Effector CD4-positive, alpha-beta T cell (primary cell): ENCODE results near the gene TMBIM4.
"Not testable (repeated sequence)": the region's sequence is repeated elsewhere in the genome, so short reads cannot be mapped to it uniquely, and the experiment has no call there.

Source experiments
- DNase-seq: peaks from one replicate; pipeline ENCODE4 v3.0.0-alpha.2; 2020

TMBIM4 gene

DNA sequence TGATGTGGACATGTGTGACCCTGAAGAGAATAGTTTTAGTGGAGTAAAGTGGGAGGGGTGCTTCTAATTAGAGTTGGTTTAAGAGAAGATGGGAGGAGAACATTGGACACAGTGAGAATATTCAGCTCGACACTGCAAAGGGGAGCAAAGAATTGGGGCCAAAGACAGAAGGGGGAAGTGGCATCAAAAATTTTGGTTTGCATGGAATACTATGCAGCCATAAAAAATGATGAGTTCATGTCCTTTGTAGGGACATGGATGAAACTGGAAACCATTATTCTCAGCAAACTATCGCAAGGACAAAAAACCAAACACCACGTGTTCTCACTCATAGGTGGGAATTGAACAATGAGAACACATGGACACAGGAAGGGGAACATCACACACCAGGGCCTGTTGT is 15.0 kb upstream of the TMBIM4 start:
- not testable (repeated sequence) for DNase-seq

DNA sequence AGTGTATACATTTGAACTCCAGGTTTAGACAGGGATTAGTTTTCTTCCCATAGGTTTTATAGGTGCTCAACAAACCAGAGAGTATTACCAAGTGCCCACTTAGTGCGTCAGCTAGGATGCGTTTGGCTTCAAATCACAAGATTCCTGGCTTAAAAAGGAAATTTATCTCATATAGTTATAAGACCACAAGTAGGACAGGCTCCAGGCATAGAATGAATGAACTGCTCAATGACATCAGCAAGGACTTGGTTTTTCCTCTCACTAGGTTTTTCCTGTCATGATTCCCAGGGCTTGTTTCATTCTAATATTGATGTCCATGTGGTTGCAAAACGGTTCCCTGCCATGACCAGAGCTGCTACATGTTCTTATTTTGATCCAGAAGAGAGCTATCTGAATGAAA is 13.2 kb upstream of the TMBIM4 start:
- no peak for DNase-seq

DNA sequence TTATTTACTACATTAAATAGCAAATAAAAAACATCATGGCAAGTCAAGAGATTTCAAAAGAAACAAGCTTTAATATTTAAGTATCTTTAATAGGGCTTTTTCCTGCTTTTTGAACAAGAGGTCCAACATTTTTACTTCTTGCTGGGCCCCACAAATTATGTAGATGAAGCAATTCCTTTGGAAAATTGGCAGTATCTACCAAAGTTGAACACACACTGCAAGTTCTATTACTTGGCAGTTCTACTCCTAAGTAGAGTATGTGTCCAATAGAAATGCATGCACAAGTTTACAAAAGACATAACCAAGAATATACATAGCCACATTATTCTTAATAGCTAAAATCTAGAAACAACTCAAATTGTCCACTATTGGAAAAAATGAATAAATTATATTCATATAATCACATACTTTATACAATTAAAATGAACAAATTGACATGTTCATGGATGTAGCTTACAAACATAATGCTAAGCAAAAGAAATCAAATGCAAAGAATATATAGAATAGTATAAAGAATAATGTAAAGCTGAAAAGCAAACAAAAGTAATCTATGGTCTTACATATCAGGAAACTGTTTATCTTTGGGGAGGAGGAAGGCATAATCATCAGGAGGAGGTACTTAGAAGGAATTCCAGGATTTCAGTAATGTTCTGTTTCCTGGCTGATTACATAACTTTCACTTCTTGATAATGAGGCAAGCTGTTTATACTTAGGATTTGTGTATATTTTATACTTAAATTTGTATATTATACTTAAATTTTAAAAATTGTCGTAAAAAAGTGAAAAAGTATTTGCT is 6.5 kb upstream of the TMBIM4 start:
- no peak for DNase-seq

DNA sequence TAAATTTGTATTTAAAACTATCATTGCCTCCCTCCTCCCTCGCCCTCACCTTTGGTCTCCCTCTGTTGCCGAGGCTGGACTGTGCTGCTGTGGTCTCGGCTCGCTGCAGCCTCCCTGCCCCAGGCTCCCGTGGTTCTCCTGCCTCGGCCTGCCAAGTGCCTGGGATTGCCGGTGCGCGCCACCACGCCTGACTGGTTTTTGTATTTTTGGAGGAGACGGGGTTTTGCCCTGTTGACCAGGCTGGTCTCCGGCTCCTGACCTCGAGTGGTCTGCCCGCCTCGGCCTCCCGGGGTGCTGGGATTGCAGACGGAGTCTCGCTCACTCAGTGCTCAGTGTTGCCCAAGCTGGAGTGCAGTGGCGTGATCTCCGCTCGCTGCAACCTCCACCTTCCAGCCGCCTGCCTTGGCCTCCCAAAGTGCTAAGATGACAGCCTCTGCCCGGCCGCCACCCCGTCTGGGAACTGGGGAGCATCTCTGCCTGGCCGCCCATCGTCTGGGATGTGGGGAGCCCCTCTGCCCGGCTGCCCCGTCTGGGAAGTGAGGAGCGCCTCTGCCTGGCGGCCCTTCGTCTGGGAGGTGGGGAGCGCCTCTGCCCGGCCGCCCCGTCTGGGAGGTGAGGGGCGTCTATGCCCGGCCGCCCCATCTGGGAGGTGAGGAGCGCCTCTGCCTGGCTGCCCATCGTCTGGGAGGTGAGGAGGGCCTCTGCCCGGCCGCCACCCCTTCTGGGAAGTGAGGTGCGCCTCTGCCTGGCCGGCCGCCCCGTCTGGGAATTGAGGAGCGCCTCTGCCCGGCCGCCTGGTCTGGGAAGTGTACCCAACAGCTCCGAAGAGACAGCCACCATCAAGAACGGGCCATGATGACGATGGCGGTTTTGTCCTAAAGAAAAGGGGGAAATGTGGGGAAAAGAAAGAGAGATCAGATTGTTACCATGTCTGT is 4.9 kb upstream of the TMBIM4 start:
- DNase-seq, result not testable (repeated sequence)

DNA sequence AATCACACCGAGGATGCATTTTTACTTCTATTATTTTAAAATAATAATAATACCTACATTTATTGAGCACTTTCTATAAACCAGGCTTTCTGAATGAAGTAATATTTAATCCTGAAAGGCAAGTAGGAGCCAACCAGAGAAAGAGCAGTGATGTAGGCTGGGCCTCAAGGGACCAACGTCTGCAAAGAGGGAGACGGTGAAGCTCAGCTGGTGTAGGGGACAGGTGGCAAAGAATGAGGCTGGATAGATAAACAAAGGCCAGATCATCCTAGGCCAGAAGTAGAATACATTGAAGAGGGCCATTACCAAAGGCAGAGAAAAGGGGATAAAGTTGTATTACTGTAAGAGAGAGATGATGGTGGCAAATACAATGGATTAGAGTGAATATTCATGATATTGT is 810 bp upstream of the TMBIM4 start:
- no peak for DNase-seq

DNA sequence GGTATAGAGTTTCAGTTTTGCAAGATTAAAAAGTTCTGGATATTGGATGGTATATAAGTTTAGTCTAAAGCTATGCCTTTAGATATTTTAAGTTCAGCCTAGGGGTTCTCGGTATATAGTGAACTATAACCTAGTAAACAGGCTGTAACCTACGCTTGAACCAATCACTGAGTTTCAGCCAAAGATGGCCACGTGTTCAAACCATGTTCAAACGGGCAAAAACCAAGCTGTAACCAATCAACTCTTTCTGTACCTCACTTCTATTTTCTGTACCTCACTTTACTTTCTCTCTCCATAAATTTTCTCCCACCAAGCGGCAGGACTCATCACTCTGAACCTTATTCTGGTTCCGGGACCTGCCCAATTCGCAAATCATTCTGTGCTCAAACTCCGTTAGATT is 1.4 kb downstream of the TMBIM4 start:
- DNase-seq, result no peak

DNA sequence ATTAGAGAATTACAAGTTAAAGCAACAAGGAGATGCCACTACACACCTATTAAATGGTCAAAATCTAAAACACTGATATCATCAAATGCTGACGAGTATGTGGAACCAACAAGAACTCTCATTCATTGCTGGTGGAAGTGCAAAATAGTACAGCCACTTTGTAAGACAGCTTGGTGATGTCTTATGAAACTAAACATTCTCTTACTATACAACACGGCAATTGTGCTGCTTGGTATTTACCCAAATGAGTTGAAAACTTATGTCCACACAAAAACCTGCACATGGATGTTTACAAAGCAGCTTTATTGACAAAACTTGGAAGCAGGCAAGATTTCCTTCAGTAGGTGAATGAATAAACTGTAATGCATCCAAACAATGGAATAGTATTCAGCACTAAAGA is 3.2 kb downstream of the TMBIM4 start:
- no peak for DNase-seq

DNA sequence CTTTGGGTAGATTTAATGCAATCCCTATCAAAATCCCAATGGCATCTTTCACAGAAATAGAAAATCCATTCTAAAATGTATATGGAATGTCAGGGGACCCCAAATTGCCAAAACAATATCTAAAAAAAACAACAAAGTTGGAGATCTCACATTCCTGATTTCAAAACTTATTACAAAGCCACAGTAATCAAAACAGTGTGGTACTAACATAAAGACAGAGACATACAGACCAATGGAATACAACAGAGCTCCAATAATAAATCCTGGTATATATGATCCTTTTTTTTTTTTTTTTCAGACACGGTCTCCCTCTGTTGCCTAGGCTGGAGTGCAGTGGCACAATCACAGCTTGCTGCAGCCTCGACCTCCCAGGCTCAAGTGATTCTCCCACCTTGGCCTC is 4.7 kb downstream of the TMBIM4 start:
- no peak for DNase-seq

DNA sequence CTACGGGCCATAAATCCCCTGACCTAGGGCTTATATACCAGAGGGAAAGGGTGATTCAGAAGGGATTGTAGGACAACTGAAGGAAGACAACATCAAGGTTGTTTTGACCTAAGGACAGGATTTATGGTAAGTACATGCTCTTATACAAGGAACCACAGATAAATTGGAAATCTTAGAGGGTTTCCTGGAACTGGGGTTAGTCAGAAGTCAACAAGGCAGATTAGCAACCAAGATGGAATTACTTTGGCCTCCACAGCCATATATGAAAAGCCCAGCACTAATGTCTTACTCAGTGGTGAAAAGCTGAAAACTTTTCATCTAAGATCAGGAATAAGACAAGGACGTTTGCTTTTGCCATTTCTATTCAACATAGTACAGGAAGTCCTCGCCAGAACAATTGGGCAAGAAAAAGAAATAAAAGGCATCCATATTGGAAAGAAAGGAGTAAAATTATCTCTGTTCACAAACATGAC is 5.4 kb downstream of the TMBIM4 start:
- DNase-seq, result no peak

DNA sequence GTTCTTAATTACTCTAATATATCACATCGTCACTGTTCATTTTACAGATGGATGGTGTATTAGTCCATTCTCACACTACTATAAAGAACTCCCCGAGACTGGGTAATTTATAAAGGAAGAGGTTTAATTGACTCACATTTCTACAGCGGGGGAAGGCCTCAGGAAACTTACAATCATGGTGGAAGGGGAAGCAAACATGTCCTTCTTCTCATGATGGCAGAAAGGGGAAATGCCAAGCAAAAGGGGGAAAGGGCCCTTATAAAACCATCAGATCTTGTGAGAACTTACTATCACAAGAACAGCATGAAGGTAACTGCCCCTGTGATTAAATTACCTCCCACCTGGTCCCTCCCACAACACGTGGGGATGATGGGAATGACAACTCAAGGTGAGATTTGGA is 6.5 kb downstream of the TMBIM4 start:
- DNase-seq, result no peak

DNA sequence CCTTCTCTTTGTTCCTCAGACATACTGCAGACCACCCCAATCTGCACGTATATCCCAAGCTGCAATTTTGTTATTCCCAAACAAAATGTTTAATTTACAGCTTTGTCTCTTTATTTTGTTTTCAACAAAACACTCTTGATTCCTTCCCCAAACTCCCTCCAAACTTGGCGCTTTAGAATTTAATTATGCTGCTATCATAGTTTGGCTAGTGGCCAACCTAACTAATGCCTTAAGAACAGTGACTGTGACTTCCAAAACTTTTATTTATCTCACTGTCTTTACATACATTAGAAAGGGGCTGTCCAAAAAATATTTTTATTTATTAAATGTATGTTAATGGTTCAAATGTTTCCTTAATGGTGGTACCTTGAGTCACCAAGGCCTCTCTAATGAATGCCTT is 7.1 kb downstream of the TMBIM4 start:
- DNase-seq, result no peak

DNA sequence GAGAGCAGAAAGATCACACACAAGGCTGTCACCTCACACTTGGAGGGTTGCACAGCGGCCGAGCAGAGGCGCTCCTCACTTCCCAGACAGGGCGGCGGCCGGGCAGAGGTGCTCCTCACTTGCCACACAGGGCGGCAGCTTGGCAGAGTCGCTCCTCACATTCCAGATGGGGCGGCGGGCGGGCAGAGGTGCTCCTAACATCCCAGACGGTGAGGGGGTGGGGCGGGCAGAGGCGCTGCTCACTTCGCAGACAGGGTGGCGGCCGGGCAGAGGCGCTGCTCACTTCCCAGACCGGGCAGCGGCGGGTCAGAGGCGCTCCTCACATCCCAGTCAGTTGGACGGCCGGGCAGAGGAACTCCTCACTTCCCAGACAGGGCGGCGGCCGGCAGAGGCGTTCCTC is 9.1 kb downstream of the TMBIM4 start:
- DNase-seq, result no peak

DNA sequence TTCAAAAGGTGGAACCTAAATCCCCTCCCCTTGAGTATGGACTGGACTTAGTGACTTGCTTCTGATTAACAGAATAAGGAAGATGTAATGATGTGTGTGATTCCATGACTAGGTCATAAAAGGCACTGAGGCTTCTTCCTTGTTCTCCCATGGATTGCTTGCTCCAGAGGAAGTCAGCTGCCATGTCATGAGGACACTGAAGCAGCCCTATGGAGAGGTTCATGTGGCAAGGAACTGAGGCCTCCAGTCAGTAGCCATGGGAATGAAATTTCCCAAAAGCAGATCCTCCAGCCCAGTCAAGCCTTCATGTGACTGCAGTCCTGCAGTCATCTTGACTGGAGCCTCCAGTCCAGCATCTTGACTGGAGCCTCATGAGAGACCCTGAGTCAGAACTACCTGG is 10.7 kb downstream of the TMBIM4 start:
- no peak for DNase-seq

DNA sequence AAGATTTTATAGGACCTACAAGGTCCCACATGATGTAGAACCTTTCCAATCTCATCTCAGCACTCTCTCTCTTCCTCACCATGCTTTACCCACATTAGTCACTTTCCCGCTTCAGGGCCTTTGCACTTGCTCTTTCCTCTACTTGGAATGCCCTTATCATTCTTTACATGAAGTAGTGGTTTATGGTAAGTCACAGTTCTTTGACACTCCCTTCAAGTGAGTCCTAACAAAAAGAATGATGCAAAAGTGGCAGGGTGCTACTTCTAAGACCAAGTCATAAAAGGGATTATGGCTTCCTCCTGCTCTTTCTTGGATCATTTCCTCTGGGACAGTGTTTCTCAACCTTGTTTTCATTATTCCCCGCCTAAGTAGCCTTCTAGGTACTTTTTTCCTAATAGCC is 13.1 kb downstream of the TMBIM4 start:
- no peak for DNase-seq

DNA sequence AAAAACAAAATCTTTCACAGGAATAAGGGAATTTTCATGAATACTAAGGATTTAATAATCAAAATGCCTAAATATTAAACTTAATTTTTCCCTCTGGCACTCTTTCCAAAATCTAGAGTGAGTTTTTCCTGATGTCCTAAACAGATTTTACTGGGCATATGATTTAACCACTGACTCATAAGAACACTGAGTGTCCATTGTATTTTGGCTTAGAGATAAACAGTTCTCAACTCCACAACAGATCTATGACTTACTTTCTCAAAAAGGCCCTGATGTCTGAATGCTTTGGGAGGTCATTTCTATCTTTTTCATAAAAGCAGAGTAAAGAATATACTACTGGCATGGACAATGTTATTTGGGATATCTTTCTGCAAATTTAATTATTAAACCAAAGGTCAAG is 15.0 kb downstream of the TMBIM4 start:
- no peak for DNase-seq

DNA sequence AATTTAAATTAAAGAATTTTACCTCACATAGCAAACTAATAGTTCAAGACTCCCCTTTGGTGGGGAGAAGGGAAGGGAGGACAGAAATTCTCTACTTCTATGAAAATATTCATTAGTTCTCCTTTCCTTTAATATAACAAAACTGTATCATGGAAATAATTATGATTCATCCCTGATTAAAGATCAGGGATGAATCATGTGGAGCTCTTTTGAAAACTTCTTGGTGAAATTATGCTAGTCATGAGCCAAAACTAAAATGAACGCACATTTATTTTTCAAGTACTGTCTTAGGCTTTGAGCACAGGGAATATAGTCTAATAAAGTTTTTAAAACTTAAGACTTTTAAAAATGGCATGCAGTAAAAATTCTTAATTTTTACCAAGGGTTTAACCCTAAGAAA is 17.1 kb downstream of the TMBIM4 start:
- DNase-seq, result no peak

DNA sequence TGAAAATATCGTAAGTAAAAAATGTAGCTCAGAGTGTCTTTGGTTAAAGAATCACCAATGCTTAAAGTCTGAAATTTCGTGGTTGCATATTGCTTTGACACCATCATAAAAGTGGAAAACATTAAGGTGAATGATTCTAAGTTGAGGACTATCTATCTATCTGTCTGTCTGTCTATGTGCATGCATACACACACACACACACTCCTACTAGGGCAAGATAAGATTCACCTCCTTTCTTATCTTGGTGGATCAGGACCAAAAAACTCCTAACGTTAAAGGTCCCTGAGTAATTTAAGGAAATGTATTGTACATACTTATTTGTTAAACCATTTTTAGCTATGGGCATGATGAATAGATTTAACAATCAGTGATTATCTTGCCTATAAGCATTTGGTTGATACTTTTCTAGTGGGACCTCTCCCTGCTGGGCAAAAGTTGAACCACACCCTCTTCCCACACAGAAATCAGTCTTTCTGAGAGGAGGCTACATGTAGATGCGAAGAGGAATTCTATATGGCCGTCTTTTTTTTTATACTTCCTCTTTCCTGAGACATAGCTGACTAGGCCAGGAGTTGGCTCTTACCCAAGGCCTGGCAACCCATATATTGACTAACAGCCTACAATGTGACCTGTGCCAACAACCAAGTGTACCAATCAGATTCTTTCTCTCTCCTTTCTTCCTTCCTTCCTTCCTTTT is 19.9 kb downstream of the TMBIM4 start:
- DNase-seq, result no peak

DNA sequence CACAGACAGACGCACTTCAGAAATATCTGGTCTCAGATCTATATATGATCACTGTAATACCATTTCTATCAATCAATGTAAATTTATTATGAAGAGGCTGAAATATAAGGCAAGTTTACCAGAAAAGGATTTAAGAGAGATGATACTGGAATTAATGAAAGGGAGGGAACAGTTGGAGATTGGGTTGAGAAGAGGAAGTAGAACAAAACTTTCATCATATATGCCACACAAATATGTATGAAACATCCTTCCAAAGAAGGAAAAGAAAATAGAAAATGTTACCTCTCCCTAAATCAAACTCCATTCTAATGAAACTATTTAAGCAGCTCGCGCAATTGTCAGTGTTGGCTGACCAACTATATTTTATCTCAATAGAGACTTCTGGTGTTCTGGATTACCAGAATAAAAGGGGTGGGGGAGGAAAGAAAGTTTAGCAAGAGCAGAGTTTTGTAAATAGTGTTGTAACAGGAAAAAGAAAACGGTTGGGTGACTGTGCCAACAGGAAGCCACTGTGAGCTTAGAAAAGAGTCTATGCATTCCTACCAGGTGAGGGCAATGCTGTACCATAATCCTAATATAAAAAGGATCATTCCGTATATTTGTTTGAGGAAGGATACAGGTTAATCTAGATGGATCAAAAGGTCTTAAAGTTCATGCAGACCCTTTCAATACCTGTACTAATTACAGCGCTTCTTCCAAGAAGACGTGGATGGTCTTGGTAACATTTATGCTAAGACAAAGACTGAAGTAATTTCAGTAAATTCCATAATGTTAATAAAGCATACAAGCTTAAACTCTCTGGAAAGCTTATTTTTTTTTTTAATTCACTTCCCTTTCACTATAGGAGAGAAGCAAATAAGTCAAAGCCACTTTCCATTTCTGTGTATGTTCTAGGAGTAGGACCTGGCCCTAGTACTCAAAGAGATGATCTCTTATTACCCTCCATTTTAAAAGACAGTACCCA is 24.7 kb downstream of the TMBIM4 start:
- no peak for DNase-seq

DNA sequence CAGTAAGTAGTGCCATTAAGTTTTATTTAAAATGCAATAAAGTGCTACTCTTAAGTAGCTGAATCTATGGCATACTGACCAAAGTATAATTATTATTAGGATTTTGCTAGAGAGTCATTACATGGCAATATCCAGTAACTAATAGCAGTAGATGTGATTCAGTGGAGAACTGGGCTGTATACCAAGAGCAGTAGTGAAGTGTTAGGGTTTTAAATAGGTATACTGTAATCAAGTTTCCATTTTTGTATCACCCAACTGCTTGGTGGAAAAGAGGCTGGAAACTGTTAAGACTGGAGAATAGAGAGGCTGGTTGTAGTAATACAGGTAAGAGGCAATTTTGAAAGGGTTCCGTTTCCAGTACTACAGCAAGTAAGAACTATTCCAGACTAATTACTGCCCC is 25.9 kb downstream of the TMBIM4 start:
- DNase-seq, result no peak

DNA sequence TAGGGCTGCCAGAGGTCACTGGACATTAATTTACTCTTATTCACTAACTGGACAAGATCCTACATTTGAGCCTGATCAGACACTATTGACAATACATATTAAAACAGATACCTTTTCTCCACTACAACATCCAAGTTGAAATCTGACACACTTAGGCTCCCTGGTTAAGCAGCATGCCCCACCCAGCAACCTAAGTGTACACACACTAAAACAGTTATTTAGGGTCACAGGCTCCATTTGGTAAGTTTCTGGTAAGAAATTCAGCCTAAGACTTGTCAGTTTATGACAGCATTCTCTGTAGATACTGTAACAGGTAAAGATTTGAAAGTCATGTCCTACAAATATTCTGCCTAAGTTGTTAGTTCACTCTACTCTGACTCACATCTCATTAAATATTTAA is 27.0 kb downstream of the TMBIM4 start:
- no peak for DNase-seq

DNA sequence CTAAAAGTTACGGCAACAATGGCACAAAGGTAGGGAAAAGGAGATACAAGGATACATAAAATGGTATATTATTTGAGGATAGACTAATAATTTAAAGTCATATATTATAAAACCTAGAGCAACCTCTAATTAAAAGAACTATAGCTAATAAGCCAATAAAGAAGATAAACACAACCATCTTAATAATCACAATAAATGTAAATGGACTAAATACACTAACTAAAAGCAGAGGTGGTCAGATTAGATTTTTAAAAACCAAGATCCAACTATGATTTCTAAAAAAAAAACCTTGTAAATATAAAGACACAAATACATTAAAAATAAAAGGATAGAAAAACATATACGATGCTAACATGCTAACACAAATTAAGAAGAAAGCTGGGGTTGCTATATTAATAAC is 28.5 kb downstream of the TMBIM4 start:
- DNase-seq, result no peak

DNA sequence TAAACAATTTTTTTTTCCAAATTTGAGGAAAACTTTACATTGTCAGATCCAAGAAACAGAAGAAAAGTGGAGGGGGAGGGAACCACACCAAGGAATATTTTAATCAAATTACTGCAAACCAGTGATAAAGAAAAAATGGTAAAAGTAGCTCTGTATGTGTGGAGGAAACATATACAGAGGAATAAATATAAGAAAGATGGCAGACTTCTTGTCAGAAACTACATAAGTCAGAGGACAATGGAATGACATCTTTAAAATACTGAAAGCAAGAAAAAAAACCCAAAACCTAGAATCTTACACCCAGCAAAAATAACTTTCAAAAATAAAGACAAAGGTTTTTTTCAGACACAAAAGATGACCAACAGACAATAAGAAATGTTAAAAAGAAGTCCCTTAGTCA is 29.1 kb downstream of the TMBIM4 start:
- DNase-seq, result no peak
